Cardiac septum (tissue), 1 donor: ENCODE measurements around the gene CA7. TPM values are rescaled to one million over a fixed set of nuclear protein-coding genes. Genes with fewer than 3 reads are reported as not detected.
A peak's percentile ranks its signal among the peaks of the same experiment; 100 is the strongest.
"Not testable (repeated sequence)": the region's sequence is repeated elsewhere in the genome, so short reads cannot be mapped to it uniquely, and the experiment has no call there.

Experiments
- DNase-seq: peaks from one replicate; pipeline ENCODE4 v3.0.0-alpha.2; 2020; ENCODE audit warnings: low spot score
- intact Hi-C: fragments of 100-400 bp; cut with DNase I; formaldehyde crosslinking; loops from one replicate; pipeline ENCODE4 v1.14.0; 2022
- total RNA-seq: library from RNA; stranded (reverse); fragmentation: NEBNext Ultra II Directional; extraction: Animal tissue kit (Norgen Biotek cat#: 25700); gene quantifications from one replicate; pipeline ENCODE4 v1.2.1, GENCODE V29; 2021
- donor health status: DM: no; HTN: no; CAD: no.

The CA7 gene
- total RNA-seq, 1 donor from 2014 or later = not detected

GRCh38 chr16:66891360-66891759 is 47.1 kb downstream of the CA7 start:
- intact Hi-C loops = no loop called here
- DNase-seq = no peak

GRCh38 chr16:66891797-66892196 is 47.6 kb downstream of the CA7 start:
- intact Hi-C loops = no loop called here

GRCh38 chr16:66894055-66894454 is 49.8 kb downstream of the CA7 start:
- intact Hi-C loops = no loop called here
- no peak for DNase-seq

More at GRCh38 chr16:66891797-66892196, 47.6 kb downstream of the CA7 start:
- DNase-seq = no peak

GRCh38 chr16:66894948-66895688 is 50.9 kb downstream of the CA7 start:
- intact Hi-C loops = loop anchor here (1.0 to 5.0 kb wide), 2 partner anchors 52 to 262 kb away; partner anchors contain the start of genes FBXL8 and TRADD
- no peak for DNase-seq

GRCh38 chr16:66895689-66895979 is 51.4 kb downstream of the CA7 start:
- intact Hi-C loops = loop anchor here (1.0 to 5.0 kb wide), 2 partner anchors 52 to 262 kb away; partner anchors contain the start of genes FBXL8 and TRADD
- DNase-seq = no peak

GRCh38 chr16:66895999-66896398 is 51.8 kb downstream of the CA7 start:
- no peak for DNase-seq
- intact Hi-C loops = loop anchor here (1.0 to 5.0 kb wide), 2 partner anchors 51 to 261 kb away; partner anchors contain the start of genes FBXL8 and TRADD

- intact Hi-C loops = loop anchor here (5.0 kb wide), 1 partner anchor 261 kb away; the partner anchor contains the start of genes FBXL8 and TRADD
- DNase-seq = not testable (repeated sequence)
Observed at GRCh38 chr16:66896682-66897081, 52.5 kb downstream of the CA7 start.

GRCh38 chr16:66898207-66898606 is 54.0 kb downstream of the CA7 start:
- intact Hi-C loops = loop anchor here (5.0 kb wide), 1 partner anchor 259 kb away; the partner anchor contains the start of genes FBXL8 and TRADD
- DNase-seq = no peak

GRCh38 chr16:66898933-66899309 is 54.7 kb downstream of the CA7 start:
- intact Hi-C loops = loop anchor here (5.0 kb wide), 1 partner anchor 258 kb away; the partner anchor contains the start of genes FBXL8 and TRADD
- DNase-seq = no peak

GRCh38 chr16:66899310-66899944 is 55.2 kb downstream of the CA7 start:
- DNase-seq = no peak
- intact Hi-C loops = loop anchor here (5.0 kb wide), 1 partner anchor 258 kb away; the partner anchor contains the start of genes FBXL8 and TRADD

- DNase-seq = no peak
- intact Hi-C loops = loop anchor here (5.0 kb wide), 1 partner anchor 257 kb away; the partner anchor contains the start of genes FBXL8 and TRADD
Observed at GRCh38 chr16:66899945-66900710, 55.9 kb downstream of the CA7 start.

GRCh38 chr16:66900721-66901441 is 56.7 kb downstream of the CA7 start:
- no peak for DNase-seq
- intact Hi-C loops = no loop called here

GRCh38 chr16:66901626-66902025 is 57.4 kb downstream of the CA7 start:
- DNase-seq = no peak
- intact Hi-C loops = no loop called here

- intact Hi-C loops = loop anchor here (1.0 kb wide), 1 partner anchor 23 kb away; no protein-coding TSS in a partner anchor
- peak; percentile 87 for DNase-seq
Observed at GRCh38 chr16:66902648-66903543, 58.7 kb downstream of the CA7 start.
